Thoracic aorta (tissue), 2 donors: ENCODE results near the gene EXOC4. TPM values are rescaled to one million over a fixed set of nuclear protein-coding genes. Genes with fewer than 3 reads are reported as not detected.

Source experiments
- ATAC-seq: fragments of 150-250 bp; one replicate; pipeline ENCODE4 v1.8.0; 2017; ENCODE audit warnings: low read depth; ENCODE audit not compliant: insufficient number of reproducible peaks, low FRiP score
- DNase-seq: peaks from one replicate; pipeline ENCODE4 v3.0.0-alpha.2; 2020; ENCODE audit warnings: low spot score
- H3K27ac ChIP-seq, 2 donors: fragments of 200-600 bp; sonication (generic); 1 replicate in 1 of 2; 2 replicates in 1 of 2; pipeline ENCODE4 v1.5.1; 2016; ENCODE audit warnings: mild to moderate bottlenecking in 2 of 2, moderate library complexity in 2 of 2
- H3K27me3 ChIP-seq: fragments of 200-600 bp; sonication (generic); replicated peaks from 2 replicates; pipeline ENCODE4 v1.6.0; 2016; ENCODE audit warnings: mild to moderate bottlenecking; ENCODE audit not compliant: insufficient read depth
- H3K36me3 ChIP-seq: fragments of 200-600 bp; sonication (generic); one replicate; pipeline ENCODE4 v1.5.1; 2016
- H3K4me1 ChIP-seq, 2 donors: fragments of 200-600 bp; sonication (generic); 1 replicate in 1 of 2; 2 replicates in 1 of 2; pipeline versions ENCODE4 v1.5.1 to v1.6.0; 2016; ENCODE audit warnings: low read depth in 2 of 2, mild to moderate bottlenecking in 1 of 2; ENCODE audit not compliant: control insufficient read depth in 1 of 2
- H3K4me3 ChIP-seq: fragments of 200-600 bp; sonication (generic); 2 replicates; pipeline ENCODE4 v1.5.1; 2016; ENCODE audit warnings: mild to moderate bottlenecking
- H3K9me3 ChIP-seq: fragments of 200-600 bp; sonication (generic); 2 replicates; pipeline ENCODE4 v1.5.1; 2016
- CTCF ChIP-seq: fragments of 200-600 bp; sonication (generic); IDR thresholded peaks from one replicate; pipeline ENCODE4 v1.5.1; 2019; ENCODE audit warnings: antibody characterized with exemption
- total RNA-seq, 2 donors: library from RNA; depleted of rRNA; stranded (reverse); fragments of >200 nt; gene quantifications; one replicate each; pipeline versions ENCODE4 v1.1.0 to v1.2.3, GENCODE V29; 2016

Gene EXOC4
- total RNA-seq, 2 donors from 2014 or later: 65.3 to 72.8 TPM

GRCh38 chr7:133797818-133798520, 545.1 kb downstream of the EXOC4 start:
- DNase-seq (no peak), ATAC-seq (no peak)
- H3K27me3 ChIP-seq: no peaks in the 10 kb centered on the region
- H3K36me3 ChIP-seq: no peaks in the 10 kb centered on the region
- no peak overlapping the region for H3K27ac ChIP-seq
- H3K9me3 ChIP-seq: no peaks in the 10 kb centered on the region
- no peak for TF ChIP-seq CTCF
- H3K4me3 ChIP-seq: no peak overlapping the region
- no peaks in the 10 kb centered on the region for H3K4me1 ChIP-seq

GRCh38 chr7:133801341-133801740, 548.5 kb downstream of the EXOC4 start:
- ATAC-seq: no peak
- H3K4me1 ChIP-seq: no peaks in the 10 kb centered on the region

GRCh38 chr7:133804127-133804526, 551.2 kb downstream of the EXOC4 start:
- H3K4me3 ChIP-seq: no peak overlapping the region
- no peak overlapping the region for H3K27ac ChIP-seq
- no peaks in the 10 kb centered on the region for H3K27me3 ChIP-seq
- no peak for TF ChIP-seq CTCF
- no peak for DNase-seq
- no peaks in the 10 kb centered on the region for H3K4me1 ChIP-seq
- no peaks in the 10 kb centered on the region for H3K36me3 ChIP-seq
- no peaks in the 10 kb centered on the region for H3K9me3 ChIP-seq
- no peak for ATAC-seq

More at GRCh38 chr7:133801341-133801740, 548.5 kb downstream of the EXOC4 start:
- Histone ChIP-seq H3K4me3 (no peak overlapping the region), H3K27me3 (no peaks in the 10 kb centered on the region), H3K27ac (no peak overlapping the region), H3K36me3 (no peaks in the 10 kb centered on the region), H3K9me3 (no peaks in the 10 kb centered on the region)
- DNase-seq: no peak
- no peak for TF ChIP-seq CTCF

GRCh38 chr7:133805426-133805825, 552.5 kb downstream of the EXOC4 start:
- Histone ChIP-seq H3K36me3 (no peaks in the 10 kb centered on the region), H3K4me3 (no peak overlapping the region), H3K27me3 (no peaks in the 10 kb centered on the region), H3K27ac (no peak overlapping the region), H3K4me1 (no peaks in the 10 kb centered on the region), H3K9me3 (no peaks in the 10 kb centered on the region)
- TF ChIP-seq CTCF: no peak
- ATAC-seq (no peak), DNase-seq (no peak)

- Histone ChIP-seq H3K36me3 (no peaks in the 10 kb centered on the region), H3K9me3 (no peaks in the 10 kb centered on the region), H3K4me1 (no peaks in the 10 kb centered on the region), H3K27me3 (no peaks in the 10 kb centered on the region), H3K27ac (no peak overlapping the region), H3K4me3 (no peak overlapping the region)
- TF ChIP-seq CTCF: no peak
- no peak for DNase-seq
- no peak for ATAC-seq
Observed at GRCh38 chr7:133807624-133808492, 555.0 kb downstream of the EXOC4 start.
